Measurements from ENCODE around the gene TRDMT1. TPM values are rescaled to one million over a fixed set of nuclear protein-coding genes. Genes with fewer than 3 reads are reported as not detected.

TRDMT1 gene
- total RNA-seq, 1 donor from 2014 or later: 5.7 TPM

DNA sequence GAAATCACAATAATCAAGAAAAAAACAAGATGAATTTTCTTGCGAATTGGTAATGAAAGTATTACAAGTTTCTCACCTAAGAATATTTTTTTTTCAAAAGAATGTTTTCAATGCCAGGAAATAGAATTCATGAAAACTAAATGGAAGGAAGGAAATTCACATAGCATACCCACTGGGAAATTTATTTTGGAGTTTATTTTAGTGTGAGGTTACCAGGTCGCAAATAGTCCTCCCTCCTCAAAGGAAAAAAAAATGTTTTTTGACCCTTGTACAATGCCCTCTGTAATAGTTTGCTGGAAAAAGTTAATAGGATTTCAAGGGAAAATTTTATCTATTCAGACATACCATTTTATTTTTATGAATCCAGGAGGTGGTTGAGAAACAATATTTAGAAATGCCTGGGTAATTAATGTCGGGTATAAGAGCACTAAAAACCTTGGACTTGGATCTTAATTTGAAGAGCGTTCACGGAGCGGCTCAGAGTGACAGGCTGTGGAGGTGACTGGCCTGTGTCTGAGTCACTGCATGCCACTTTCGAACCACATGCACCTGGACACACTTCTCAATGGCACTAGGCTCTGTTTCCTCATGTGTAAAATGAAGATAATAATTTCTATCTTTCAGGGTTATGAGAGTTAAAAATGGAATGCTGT lies 100.1 kb downstream of the TRDMT1 start:
- DNase-seq (ENCODE audit: low spot score in 2 of 2): no peak
- Histone ChIP-seq H3K4me3 (no peak overlapping the region), H3K36me3 (no peaks in the 10 kb centered on the region), H3K9me3 (no peaks in the 10 kb centered on the region), H3K27me3 (no peaks in the 10 kb centered on the region), H3K27ac (peak overlapping the region; percentile 14 to 46), H3K4me1 (peaks cover 0 to 8% of the 10 kb centered on the region in 2 donors)
- TF ChIP-seq, protein P1, sequence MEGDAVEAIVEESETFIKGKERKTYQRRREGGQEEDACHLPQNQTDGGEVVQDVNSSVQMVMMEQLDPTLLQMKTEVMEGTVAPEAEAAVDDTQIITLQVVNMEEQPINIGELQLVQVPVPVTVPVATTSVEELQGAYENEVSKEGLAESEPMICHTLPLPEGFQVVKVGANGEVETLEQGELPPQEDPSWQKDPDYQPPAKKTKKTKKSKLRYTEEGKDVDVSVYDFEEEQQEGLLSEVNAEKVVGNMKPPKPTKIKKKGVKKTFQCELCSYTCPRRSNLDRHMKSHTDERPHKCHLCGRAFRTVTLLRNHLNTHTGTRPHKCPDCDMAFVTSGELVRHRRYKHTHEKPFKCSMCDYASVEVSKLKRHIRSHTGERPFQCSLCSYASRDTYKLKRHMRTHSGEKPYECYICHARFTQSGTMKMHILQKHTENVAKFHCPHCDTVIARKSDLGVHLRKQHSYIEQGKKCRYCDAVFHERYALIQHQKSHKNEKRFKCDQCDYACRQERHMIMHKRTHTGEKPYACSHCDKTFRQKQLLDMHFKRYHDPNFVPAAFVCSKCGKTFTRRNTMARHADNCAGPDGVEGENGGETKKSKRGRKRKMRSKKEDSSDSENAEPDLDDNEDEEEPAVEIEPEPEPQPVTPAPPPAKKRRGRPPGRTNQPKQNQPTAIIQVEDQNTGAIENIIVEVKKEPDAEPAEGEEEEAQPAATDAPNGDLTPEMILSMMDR (IDR thresholded peaks at IDR 0.05): no peak
- intact Hi-C loops (cut with DNase I): no loop called here

DNA sequence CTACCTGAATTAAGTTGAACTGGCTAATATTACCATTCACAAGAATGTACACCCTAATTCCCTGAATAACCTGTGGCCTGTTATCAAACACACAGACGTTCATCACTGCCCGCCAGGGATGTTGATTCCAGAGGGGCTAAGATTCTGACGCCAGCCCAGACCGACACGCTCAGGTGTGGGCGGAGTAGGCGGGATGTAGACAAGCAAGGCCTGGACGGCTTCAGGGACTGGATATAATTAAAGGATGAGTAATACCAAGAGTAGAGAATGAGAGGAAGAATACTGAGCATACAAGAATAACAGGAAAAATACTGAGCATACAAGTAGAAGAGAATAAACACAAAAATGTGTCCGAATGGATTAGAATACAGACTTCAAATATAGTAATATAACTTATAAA lies 100.9 kb downstream of the TRDMT1 start:
- no peak for DNase-seq (ENCODE audit: low spot score in 2 of 2)
- no peaks in the 10 kb centered on the region for H3K9me3 ChIP-seq
- TF ChIP-seq, protein P1 (IDR thresholded peaks at IDR 0.05): no peak
- no peaks in the 10 kb centered on the region for H3K27me3 ChIP-seq
- peaks cover 0 to 8% of the 10 kb centered on the region in 2 donors for H3K4me1 ChIP-seq
- H3K27ac ChIP-seq: peak overlapping the region; percentile 46 to 48
- intact Hi-C loops (cut with DNase I): no loop called here
- no peaks in the 10 kb centered on the region for H3K36me3 ChIP-seq
- no peak overlapping the region for H3K4me3 ChIP-seq

DNA sequence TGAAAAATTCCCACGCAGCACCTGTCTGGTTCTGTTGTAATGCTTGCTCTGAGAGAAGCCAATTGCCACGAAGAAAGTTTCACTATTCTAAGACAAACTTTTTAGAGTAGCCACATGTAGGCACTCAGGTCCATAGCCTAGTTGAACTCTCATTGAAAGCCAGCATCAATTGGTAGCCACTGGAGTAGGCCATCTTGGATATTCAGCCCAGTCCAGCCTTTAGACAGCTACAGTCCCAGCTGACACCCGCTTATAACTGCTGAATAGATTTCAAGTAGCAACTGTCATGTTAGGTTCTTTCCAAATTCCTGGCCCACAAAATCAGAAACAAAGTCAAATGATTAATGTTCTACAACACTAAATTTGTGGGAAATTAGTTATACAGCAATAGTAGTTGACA lies 103.5 kb downstream of the TRDMT1 start:
- intact Hi-C loops (cut with DNase I): no loop called here
- Histone ChIP-seq H3K4me1 (peaks cover 0 to 9% of the 10 kb centered on the region in 2 donors), H3K36me3 (no peaks in the 10 kb centered on the region), H3K4me3 (no peak overlapping the region), H3K27me3 (no peaks in the 10 kb centered on the region), H3K9me3 (no peaks in the 10 kb centered on the region), H3K27ac (peak overlapping the region; percentile 73 to 75)
- TF ChIP-seq, protein P1 (IDR thresholded peaks at IDR 0.05): no peak
- DNase-seq (ENCODE audit: low spot score in 2 of 2): no peak

Other genes starting within 250 kb of the TRDMT1 start
- 6.8 TPM for gene CUBN, start 71.9 kb downstream of the TRDMT1 start, total RNA-seq
- 6,230 TPM for gene VIM, start 26.6 kb upstream of the TRDMT1 start, total RNA-seq

All from ascending aorta (tissue), 2 donors.